Measurements from ENCODE around the gene KBTBD12.
"Not testable (repeated sequence)": the region's sequence is repeated elsewhere in the genome, so short reads cannot be mapped to it uniquely, and the experiment has no call there.

The KBTBD12 gene

DNA sequence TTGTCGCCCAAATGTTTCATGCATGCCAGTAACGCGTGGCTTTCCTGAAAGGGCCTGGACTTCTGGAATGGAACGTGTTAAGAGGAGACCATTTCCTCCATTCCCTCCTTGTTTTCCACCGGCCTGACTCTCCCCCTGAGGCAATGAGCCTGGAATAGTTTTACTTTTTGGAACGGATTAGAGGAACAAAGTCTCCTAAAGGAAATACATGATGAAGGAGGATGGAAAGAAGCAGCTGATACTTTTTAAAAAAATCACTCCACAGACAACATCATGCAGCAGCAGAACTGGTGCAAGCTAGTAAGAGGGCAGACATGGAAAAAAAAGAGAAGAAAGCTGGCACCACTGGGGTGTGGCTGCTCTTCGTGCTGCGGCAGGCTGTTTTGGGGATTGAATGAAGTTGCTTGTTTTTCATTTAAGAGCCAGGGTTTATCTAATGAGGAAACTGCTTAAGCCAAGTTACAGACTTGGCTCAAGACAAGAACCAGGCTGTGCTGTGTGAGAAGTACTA lies 3.6 kb upstream of the KBTBD12 start:
- no peak for TF ChIP-seq CTCF (IDR thresholded peaks at IDR 0.05; ENCODE audit: control insufficient read depth, insufficient read depth, low read depth, low read length, missing control alignments)
- no peak for DNase-seq (ENCODE audit: low read depth)
- H3K4me3 ChIP-seq (ENCODE audit: control insufficient read depth, low read depth, low read length), result no peak overlapping the region

- DNase-seq (ENCODE audit: low read depth), result not testable (repeated sequence)
Observed at GRCh38 chr3:127913841-127914240, 1.2 kb upstream of the KBTBD12 start.

GRCh38 chr3:127914584-127914983 lies 448 bp upstream of the KBTBD12 start:
- H3K4me3 ChIP-seq (ENCODE audit: control insufficient read depth, low read depth, low read length), result peak overlapping the region; percentile 39
- no peak for TF ChIP-seq CTCF (IDR thresholded peaks at IDR 0.05; ENCODE audit: control insufficient read depth, insufficient read depth, low read depth, low read length, missing control alignments)
- DNase-seq (ENCODE audit: low read depth), result no peak

More at GRCh38 chr3:127913841-127914240, 1.2 kb upstream of the KBTBD12 start:
- H3K4me3 ChIP-seq (ENCODE audit: control insufficient read depth, low read depth, low read length), result not testable (repeated sequence)

GRCh38 chr3:127915937-127916493 lies 983 bp downstream of the KBTBD12 start:
- no peak for TF ChIP-seq CTCF (IDR thresholded peaks at IDR 0.05; ENCODE audit: control insufficient read depth, insufficient read depth, low read depth, low read length, missing control alignments)
- no peak for DNase-seq (ENCODE audit: low read depth)
- H3K4me3 ChIP-seq (ENCODE audit: control insufficient read depth, low read depth, low read length), result no peak overlapping the region

DNA sequence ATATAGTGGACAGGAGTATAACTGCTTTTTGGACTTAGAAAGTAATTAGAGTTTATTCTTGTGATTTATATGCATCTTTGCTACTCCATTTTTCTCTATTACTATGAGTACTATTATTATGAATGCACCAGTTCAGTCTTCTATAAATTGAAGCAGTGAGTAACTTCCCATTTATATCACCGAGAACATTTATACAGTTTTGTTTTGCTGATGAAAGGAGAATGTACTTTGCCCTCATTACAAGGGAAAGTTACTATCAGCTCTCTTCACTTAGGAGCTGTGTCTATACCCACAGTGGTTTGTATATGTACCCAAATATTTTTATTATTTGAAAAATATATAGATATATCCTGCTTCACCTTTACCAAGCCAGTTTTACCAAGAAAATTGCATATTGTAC lies 5.7 kb downstream of the KBTBD12 start:
- no peak overlapping the region for H3K4me3 ChIP-seq (ENCODE audit: control insufficient read depth, low read depth, low read length)
- TF ChIP-seq CTCF (IDR thresholded peaks at IDR 0.05; ENCODE audit: control insufficient read depth, insufficient read depth, low read depth, low read length, missing control alignments), result no peak
- no peak for DNase-seq (ENCODE audit: low read depth)

DNA sequence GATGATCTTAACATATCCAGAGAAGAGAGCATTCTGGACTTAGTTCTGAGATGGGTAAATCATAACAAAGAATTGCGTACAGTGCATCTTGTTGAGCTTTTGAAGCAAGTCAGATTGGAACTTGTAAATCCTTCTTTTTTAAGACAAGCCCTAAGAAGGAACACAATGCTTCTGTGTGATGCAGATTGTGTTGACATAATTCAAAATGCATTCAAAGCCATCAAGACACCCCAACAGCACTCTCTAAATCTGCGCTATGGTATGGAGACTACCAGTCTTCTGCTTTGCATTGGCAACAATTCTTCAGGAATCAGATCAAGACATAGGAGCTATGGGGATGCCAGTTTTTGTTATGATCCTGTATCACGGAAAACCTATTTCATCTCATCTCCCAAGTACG lies 8.6 kb downstream of the KBTBD12 start:
- no peak for DNase-seq (ENCODE audit: low read depth)
- TF ChIP-seq CTCF (IDR thresholded peaks at IDR 0.05; ENCODE audit: control insufficient read depth, insufficient read depth, low read depth, low read length, missing control alignments), result no peak
- H3K4me3 ChIP-seq (ENCODE audit: control insufficient read depth, low read depth, low read length), result no peak overlapping the region

GRCh38 chr3:127925384-127925783 lies 10.4 kb downstream of the KBTBD12 start:
- TF ChIP-seq CTCF (IDR thresholded peaks at IDR 0.05; ENCODE audit: control insufficient read depth, insufficient read depth, low read depth, low read length, missing control alignments), result no peak
- no peak for DNase-seq (ENCODE audit: low read depth)
- H3K4me3 ChIP-seq (ENCODE audit: control insufficient read depth, low read depth, low read length), result no peak overlapping the region
